HFFc6 (cell line): Measurements from ENCODE around the gene PRIMA1. TPM values are rescaled to one million over a fixed set of nuclear protein-coding genes. Genes with fewer than 3 reads are reported as not detected.

Experiments used
- DNase-seq: peaks from one replicate; pipeline ENCODE4 v3.0.0-alpha.2; 2018
- H3K27ac Mint-ChIP-seq: 2 replicates; pipeline ENCODE4 v1.8.0; 2020; ENCODE audit warnings: mild to moderate bottlenecking, mixed read lengths
- H3K27me3 Mint-ChIP-seq: 2 replicates; pipeline ENCODE4 v1.8.0; 2021; ENCODE audit warnings: mild to moderate bottlenecking, moderate library complexity, mixed read lengths; ENCODE audit not compliant: insufficient read depth
- H3K36me3 Mint-ChIP-seq: 2 replicates; pipeline ENCODE4 v1.8.0; 2021; ENCODE audit warnings: low read depth, mixed read lengths
- H3K4me1 Mint-ChIP-seq: 2 replicates; pipeline ENCODE4 v1.8.0; 2020; ENCODE audit warnings: low read depth, mixed read lengths
- H3K4me3 Mint-ChIP-seq: 2 replicates; pipeline ENCODE4 v1.8.0; 2020; ENCODE audit warnings: mild to moderate bottlenecking, moderate library complexity, mixed read lengths
- H3K9me3 Mint-ChIP-seq: 2 replicates; pipeline ENCODE4 v1.8.0; 2020; ENCODE audit warnings: mild to moderate bottlenecking, mixed read lengths
- total RNA-seq, 6 experiments: library from RNA; stranded (reverse); fragmentation: NEBNext Ultra II Directional; extraction: Animal tissue kit (Norgen Biotek cat#: 25700); gene quantifications; 2 replicates in 1 of 6; 3 replicates in 5 of 6; pipeline ENCODE4 v1.2.3, GENCODE V29; 2021
- TF ChIP-seq, protein P1 (sequence below): fragments of 200-600 bp; sonication (generic); IDR thresholded peaks from 2 replicates; pipeline ENCODE4 v1.5.0; 2021; ENCODE audit warnings: antibody characterized with exemption, mild to moderate bottlenecking

The PRIMA1 gene
- total RNA-seq, 6 experiments from 2014 or later, result not detected

DNA sequence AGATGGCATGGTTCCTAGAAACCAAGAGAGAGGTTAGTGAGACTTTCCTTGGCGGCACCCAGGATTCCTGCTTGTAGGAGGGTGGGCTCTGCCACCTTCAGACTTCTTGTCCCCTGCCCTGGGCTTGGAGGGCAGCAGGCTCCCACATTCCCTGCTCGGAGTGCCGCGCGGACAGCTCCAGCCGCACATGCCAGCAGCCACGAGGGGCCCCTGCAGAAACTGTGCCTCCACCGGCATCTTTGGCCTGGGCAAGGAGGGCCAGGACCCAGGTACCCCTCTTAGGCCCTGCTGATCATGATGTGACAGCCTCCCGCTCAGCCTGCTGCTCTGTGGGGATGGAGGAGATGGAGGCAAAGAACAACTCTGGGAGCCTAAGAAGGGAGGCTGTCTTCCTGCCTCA is 62.3 kb downstream of the PRIMA1 start:
- H3K36me3 Mint-ChIP-seq, result 0 out of 2 replicates have a peak, but pooled peaks cover 4% of the 10 kb centered on the region
- no peaks in the 10 kb centered on the region for H3K4me1 Mint-ChIP-seq
- no peak overlapping the region for H3K4me3 Mint-ChIP-seq
- peaks cover 55% of the 10 kb centered on the region for H3K9me3 Mint-ChIP-seq
- TF ChIP-seq, protein P1, sequence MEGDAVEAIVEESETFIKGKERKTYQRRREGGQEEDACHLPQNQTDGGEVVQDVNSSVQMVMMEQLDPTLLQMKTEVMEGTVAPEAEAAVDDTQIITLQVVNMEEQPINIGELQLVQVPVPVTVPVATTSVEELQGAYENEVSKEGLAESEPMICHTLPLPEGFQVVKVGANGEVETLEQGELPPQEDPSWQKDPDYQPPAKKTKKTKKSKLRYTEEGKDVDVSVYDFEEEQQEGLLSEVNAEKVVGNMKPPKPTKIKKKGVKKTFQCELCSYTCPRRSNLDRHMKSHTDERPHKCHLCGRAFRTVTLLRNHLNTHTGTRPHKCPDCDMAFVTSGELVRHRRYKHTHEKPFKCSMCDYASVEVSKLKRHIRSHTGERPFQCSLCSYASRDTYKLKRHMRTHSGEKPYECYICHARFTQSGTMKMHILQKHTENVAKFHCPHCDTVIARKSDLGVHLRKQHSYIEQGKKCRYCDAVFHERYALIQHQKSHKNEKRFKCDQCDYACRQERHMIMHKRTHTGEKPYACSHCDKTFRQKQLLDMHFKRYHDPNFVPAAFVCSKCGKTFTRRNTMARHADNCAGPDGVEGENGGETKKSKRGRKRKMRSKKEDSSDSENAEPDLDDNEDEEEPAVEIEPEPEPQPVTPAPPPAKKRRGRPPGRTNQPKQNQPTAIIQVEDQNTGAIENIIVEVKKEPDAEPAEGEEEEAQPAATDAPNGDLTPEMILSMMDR, result no peak
- DNase-seq, result no peak
- no peak overlapping the region for H3K27ac Mint-ChIP-seq
- peaks cover 1% of the 10 kb centered on the region; the same call in 1 of the 2 replicates for H3K27me3 Mint-ChIP-seq

DNA sequence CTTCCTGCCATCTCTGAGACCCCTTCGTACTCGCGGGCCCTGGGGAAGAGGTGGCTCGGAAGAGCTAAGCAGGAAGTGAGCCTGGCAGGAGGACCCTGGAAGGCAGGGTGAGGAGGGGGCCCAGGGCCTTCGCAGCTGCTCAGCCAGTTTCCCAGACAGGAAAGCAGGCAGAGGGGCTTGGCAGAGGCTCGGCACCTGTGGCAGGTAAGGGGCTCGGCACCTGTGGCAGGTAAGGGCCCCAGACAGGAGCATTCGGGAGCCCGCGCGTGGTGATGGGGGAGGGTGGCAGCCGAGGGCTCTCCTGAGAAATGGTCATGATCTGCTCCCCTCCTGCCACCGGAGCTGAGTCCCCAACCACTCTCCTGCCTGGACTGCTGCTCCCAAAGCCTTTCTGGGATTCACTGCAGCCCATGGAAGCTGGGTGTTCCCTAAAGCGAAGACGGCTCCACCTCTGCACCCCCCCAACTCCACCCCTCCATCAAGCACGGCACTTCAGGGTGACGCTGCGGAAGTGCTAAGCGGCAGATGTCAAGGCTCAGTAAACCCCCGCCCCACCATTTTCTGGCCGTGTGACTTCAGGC is 63.2 kb downstream of the PRIMA1 start:
- DNase-seq, result no peak
- Mint-ChIP-seq H3K4me3 (no peak overlapping the region), H3K9me3 (peaks cover 57% of the 10 kb centered on the region), H3K27me3 (peaks cover under 1% of the 10 kb centered on the region; the same call in 1 of the 2 replicates), H3K36me3 (0 out of 2 replicates have a peak, but pooled peaks cover 4% of the 10 kb centered on the region), H3K4me1 (no peaks in the 10 kb centered on the region), H3K27ac (no peak overlapping the region)
- TF ChIP-seq, protein P1, result no peak

DNA sequence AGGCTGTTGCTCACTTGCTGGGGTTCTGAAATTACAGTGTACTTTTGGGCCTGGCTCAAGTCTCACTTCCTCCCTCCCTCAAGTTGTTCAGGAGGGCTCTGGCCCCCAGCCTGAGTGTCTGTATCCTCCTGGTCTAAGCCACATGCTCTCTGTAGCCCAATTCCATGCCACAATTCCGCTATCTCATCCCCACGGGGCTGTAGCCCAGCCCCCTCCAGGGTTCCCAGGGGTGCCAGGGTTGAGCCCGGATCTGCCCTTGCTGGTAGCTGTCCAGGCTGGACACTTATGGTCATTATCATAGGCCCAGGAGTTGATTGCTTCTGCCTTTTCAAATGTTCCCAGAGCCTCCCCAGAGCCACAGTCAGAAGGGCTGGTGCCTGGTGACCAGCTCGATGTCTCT is 65.3 kb downstream of the PRIMA1 start:
- peaks cover 2% of the 10 kb centered on the region for H3K27me3 Mint-ChIP-seq
- no peak overlapping the region for H3K4me3 Mint-ChIP-seq
- 0 out of 2 replicates have a peak, but pooled peaks cover 4% of the 10 kb centered on the region for H3K36me3 Mint-ChIP-seq
- no peaks in the 10 kb centered on the region for H3K4me1 Mint-ChIP-seq
- TF ChIP-seq, protein P1, result no peak
- H3K9me3 Mint-ChIP-seq, result peaks cover 41% of the 10 kb centered on the region
- DNase-seq, result no peak
- no peak overlapping the region for H3K27ac Mint-ChIP-seq

DNA sequence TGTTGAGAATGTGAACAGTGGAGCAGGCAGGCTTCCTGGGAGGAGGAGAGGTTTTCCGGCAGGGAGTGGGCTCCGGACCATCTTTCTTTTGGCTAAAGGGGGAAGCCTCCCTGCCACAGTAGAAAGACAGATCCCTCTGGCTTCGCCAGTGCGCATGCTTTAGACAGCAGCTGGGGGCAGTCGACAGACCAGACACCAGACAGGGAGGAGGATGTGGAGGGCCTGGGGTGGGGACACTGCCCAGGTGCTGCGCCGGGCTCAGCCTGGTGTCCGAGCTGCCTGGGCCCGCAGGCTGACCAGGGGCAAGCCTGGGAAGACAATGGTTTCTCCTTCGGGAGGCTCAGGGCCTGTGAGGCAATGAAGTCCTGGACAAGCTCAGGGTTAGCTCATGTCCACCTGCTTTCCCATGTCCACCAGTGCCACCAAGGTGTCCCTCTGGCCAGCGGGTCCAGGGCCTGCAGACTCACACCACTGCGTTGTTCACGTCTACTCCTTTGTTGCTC is 67.3 kb downstream of the PRIMA1 start:
- Mint-ChIP-seq H3K4me1 (no peaks in the 10 kb centered on the region), H3K27ac (no peak overlapping the region), H3K9me3 (peaks cover 29% of the 10 kb centered on the region), H3K4me3 (no peak overlapping the region), H3K36me3 (0 out of 2 replicates have a peak, but pooled peaks cover 4% of the 10 kb centered on the region), H3K27me3 (peaks cover 2% of the 10 kb centered on the region)
- TF ChIP-seq, protein P1, result no peak
- no peak for DNase-seq

DNA sequence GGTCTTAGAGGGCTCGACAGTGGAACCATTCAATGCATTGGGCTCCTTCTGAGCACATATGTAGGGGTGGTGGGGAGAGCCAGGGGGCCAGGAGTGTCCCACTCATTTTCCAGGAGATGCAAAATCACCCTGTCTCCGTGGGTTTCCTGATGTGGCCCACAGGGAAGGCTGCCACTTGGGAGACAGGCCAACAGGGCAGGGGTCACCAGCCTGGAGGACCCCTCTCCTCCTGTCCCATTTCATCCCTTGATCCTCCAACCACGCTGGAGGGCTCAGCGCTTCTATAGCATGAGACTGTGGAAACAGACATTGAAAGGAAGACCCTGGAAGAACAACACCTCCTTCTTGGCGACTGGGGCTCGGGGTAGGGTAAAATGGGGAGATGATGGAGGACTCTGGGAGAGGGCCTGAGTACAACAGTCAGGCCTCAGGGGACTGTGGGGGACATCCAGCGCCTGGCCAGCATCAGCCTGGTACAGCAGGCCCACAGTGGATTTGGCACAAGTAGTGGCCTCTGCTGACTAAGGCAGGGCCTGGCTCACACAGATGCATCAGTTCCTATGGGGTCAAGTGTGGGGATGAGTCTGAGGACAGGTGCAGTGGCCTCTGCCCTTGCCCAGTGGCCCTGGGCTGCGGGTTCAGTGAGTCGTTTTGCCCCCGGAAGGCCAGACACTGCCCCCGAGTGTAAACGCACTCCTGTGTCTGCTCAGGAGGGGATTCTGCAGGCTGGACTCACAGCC is 68.0 kb downstream of the PRIMA1 start:
- Mint-ChIP-seq H3K9me3 (peaks cover 37% of the 10 kb centered on the region), H3K4me3 (no peak overlapping the region)

More for the DNA sequence above, 68.0 kb downstream of the PRIMA1 start:
- Mint-ChIP-seq H3K4me1 (no peaks in the 10 kb centered on the region), H3K36me3 (0 out of 2 replicates have a peak, but pooled peaks cover 4% of the 10 kb centered on the region), H3K27ac (no peak overlapping the region), H3K27me3 (peaks cover 3% of the 10 kb centered on the region)
- TF ChIP-seq, protein P1, result no peak
- DNase-seq, result no peak
